Smooth muscle cell (in vitro differentiated cells): Measurements from ENCODE around the gene CAMK1D. TPM values are rescaled to one million over a fixed set of nuclear protein-coding genes. Genes with fewer than 3 reads are reported as not detected.

Experiments used
- DNase-seq: peaks from one replicate; lab custom pipeline; 2025; ENCODE audit not compliant: unreplicated experiment; lab: John Stamatoyannopoulos, UW
- H2AFZ ChIP-seq: fragments of 200-600 bp; sonication (generic); 2 replicates; pipeline ENCODE4 v1.6.0; 2016; ENCODE audit warnings: antibody characterized with exemption, low read depth, mild to moderate bottlenecking
- H3F3A ChIP-seq: fragments of 200-600 bp; sonication (generic); 2 replicates; pipeline ENCODE4 v1.6.0; 2017; ENCODE audit warnings: antibody characterized with exemption, low read depth
- H3K27ac ChIP-seq: fragments of 200-600 bp; sonication (generic); 2 replicates; pipeline ENCODE4 v1.5.1; 2016; ENCODE audit warnings: low read depth, mild to moderate bottlenecking
- H3K27me3 ChIP-seq: fragments of 200-600 bp; sonication (generic); 2 replicates; pipeline ENCODE4 v1.6.1; 2016; ENCODE audit warnings: low read depth, mild to moderate bottlenecking
- H3K36me3 ChIP-seq: fragments of 200-600 bp; sonication (generic); 2 replicates; pipeline ENCODE4 v1.5.1; 2016; ENCODE audit warnings: low read depth
- H3K4me1 ChIP-seq: fragments of 200-600 bp; sonication (generic); 2 replicates; pipeline ENCODE4 v1.5.1; 2016; ENCODE audit warnings: low read depth
- H3K4me2 ChIP-seq: fragments of 200-600 bp; sonication (generic); 2 replicates; pipeline ENCODE4 v1.6.0; 2016; ENCODE audit warnings: mild to moderate bottlenecking
- H3K4me3 ChIP-seq: fragments of 200-600 bp; sonication (generic); 2 replicates; pipeline ENCODE4 v1.5.1; 2016; ENCODE audit warnings: mild to moderate bottlenecking
- H3K79me2 ChIP-seq: fragments of 200-600 bp; sonication (generic); 2 replicates; pipeline ENCODE4 v1.6.0; 2016; ENCODE audit warnings: low read depth, mild to moderate bottlenecking
- H3K9ac ChIP-seq: fragments of 200-600 bp; sonication (generic); 2 replicates; pipeline ENCODE4 v1.6.0; 2016; ENCODE audit warnings: low read depth
- H3K9me3 ChIP-seq: fragments of 200-600 bp; sonication (generic); replicated peaks from 2 replicates; pipeline ENCODE4 v1.5.1; 2016; ENCODE audit warnings: low read depth
- H4K20me1 ChIP-seq: fragments of 200-600 bp; sonication (generic); 2 replicates; pipeline ENCODE4 v1.6.0; 2016; ENCODE audit warnings: low read depth
- whole genome bisulfite sequencing: methylation state at CpG from one replicate; pipeline ENCODE4 v1.1.7; 2016; ENCODE audit warnings: low lambda C conversion rate; 5-methylcytosine and 5-hydroxymethylcytosine counted together
- polyA plus RNA-seq: library from polyadenylated mRNA; unstranded; fragments of >200 nt; fragmentation: Nextera tagmentation; extraction: Ambion mirVana; gene quantifications from 2 replicates; pipeline ENCODE4 v1.2.1, GENCODE V29; 2016
- total RNA-seq: library from RNA; depleted of rRNA; stranded (reverse); fragments of >200 nt; gene quantifications from 2 replicates; pipeline ENCODE4 v1.2.3, GENCODE V29; 2014
- TF ChIP-seq, protein P1 (sequence below): fragments of 200-600 bp; sonication (generic); IDR thresholded peaks from 2 replicates; pipeline ENCODE4 v1.5.1; 2017; ENCODE audit warnings: borderline replicate concordance, mild to moderate bottlenecking, antibody characterized with exemption; ENCODE audit not compliant: insufficient read depth, poor library complexity, severe bottlenecking

Gene CAMK1D
- total and polyA plus RNA-seq, 2 experiments from 2014 or later: 1.6 to 2.3 TPM

- H3K4me2 ChIP-seq: no peak overlapping the region
- H3K4me3 ChIP-seq: no peak overlapping the region
- TF ChIP-seq, protein P1, sequence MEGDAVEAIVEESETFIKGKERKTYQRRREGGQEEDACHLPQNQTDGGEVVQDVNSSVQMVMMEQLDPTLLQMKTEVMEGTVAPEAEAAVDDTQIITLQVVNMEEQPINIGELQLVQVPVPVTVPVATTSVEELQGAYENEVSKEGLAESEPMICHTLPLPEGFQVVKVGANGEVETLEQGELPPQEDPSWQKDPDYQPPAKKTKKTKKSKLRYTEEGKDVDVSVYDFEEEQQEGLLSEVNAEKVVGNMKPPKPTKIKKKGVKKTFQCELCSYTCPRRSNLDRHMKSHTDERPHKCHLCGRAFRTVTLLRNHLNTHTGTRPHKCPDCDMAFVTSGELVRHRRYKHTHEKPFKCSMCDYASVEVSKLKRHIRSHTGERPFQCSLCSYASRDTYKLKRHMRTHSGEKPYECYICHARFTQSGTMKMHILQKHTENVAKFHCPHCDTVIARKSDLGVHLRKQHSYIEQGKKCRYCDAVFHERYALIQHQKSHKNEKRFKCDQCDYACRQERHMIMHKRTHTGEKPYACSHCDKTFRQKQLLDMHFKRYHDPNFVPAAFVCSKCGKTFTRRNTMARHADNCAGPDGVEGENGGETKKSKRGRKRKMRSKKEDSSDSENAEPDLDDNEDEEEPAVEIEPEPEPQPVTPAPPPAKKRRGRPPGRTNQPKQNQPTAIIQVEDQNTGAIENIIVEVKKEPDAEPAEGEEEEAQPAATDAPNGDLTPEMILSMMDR: no peak
- no peak for DNase-seq
- no peak overlapping the region for H3K27ac ChIP-seq
- no peaks in the 10 kb centered on the region for H3K4me1 ChIP-seq
- H4K20me1 ChIP-seq: no peaks in the 10 kb centered on the region
- H3K9ac ChIP-seq: no peak overlapping the region
- no peaks in the 10 kb centered on the region for H3K9me3 ChIP-seq
- H3K36me3 ChIP-seq: no peaks in the 10 kb centered on the region
- no peak overlapping the region for H2AFZ ChIP-seq
- H3F3A ChIP-seq: no peaks in the 10 kb centered on the region
- H3K27me3 ChIP-seq: no peaks in the 10 kb centered on the region
- no peaks in the 10 kb centered on the region for H3K79me2 ChIP-seq
- 91% methylated on average over 5 of the region's 5 CpGs for WGBS
These were observed 120.0 kb downstream of the CAMK1D start for GRCh38 chr10:12469345-12469744.

GRCh38 chr10:12470719-12471118, 121.4 kb downstream of the CAMK1D start:
- TF ChIP-seq, protein P1: no peak
- no peak overlapping the region for H2AFZ ChIP-seq
- no peak for DNase-seq
- no peaks in the 10 kb centered on the region for H3K4me1 ChIP-seq
- no peaks in the 10 kb centered on the region for H3K9me3 ChIP-seq
- no peaks in the 10 kb centered on the region for H3F3A ChIP-seq
- H4K20me1 ChIP-seq: no peaks in the 10 kb centered on the region
- H3K79me2 ChIP-seq: no peaks in the 10 kb centered on the region
- H3K4me3 ChIP-seq: no peak overlapping the region
- H3K27me3 ChIP-seq: no peaks in the 10 kb centered on the region
- 94% methylated on average over 10 of the region's 10 CpGs for WGBS
- H3K4me2 ChIP-seq: no peak overlapping the region
- no peak overlapping the region for H3K9ac ChIP-seq
- H3K27ac ChIP-seq: no peak overlapping the region
- no peaks in the 10 kb centered on the region for H3K36me3 ChIP-seq

GRCh38 chr10:12471135-12471534, 121.8 kb downstream of the CAMK1D start:
- Histone ChIP-seq H3K4me2 (no peak overlapping the region), H3K9me3 (no peaks in the 10 kb centered on the region), H3K79me2 (no peaks in the 10 kb centered on the region), H2AFZ (no peak overlapping the region), H3F3A (no peaks in the 10 kb centered on the region), H3K36me3 (no peaks in the 10 kb centered on the region), H3K27ac (no peak overlapping the region), H3K27me3 (no peaks in the 10 kb centered on the region), H3K4me1 (no peaks in the 10 kb centered on the region), H3K4me3 (no peak overlapping the region), H4K20me1 (no peaks in the 10 kb centered on the region), H3K9ac (no peak overlapping the region)
- DNase-seq: no peak
- TF ChIP-seq, protein P1: no peak
- WGBS: 76% methylated on average over 5 of the region's 5 CpGs

GRCh38 chr10:12473491-12473890, 124.1 kb downstream of the CAMK1D start:
- H3K9me3 ChIP-seq: no peaks in the 10 kb centered on the region
- H3K27me3 ChIP-seq: no peaks in the 10 kb centered on the region
- 96% methylated on average over 6 of the region's 6 CpGs for WGBS
- H2AFZ ChIP-seq: no peak overlapping the region
- no peaks in the 10 kb centered on the region for H3K36me3 ChIP-seq
- DNase-seq: no peak
- H3K79me2 ChIP-seq: no peaks in the 10 kb centered on the region
- H3K4me2 ChIP-seq: no peak overlapping the region
- no peak overlapping the region for H3K9ac ChIP-seq
- no peak overlapping the region for H3K27ac ChIP-seq
- no peaks in the 10 kb centered on the region for H3F3A ChIP-seq
- no peaks in the 10 kb centered on the region for H3K4me1 ChIP-seq
- no peaks in the 10 kb centered on the region for H4K20me1 ChIP-seq
- H3K4me3 ChIP-seq: no peak overlapping the region
- TF ChIP-seq, protein P1: no peak
